DND-41 (cell line): ENCODE measurements around the gene CLIC5.

Source experiments
- ATAC-seq: fragments of 200-7000 bp; cut with Tn5 transposase; 3 replicates; pipeline ENCODE4 v1.9.1; 2021; ENCODE audit warnings: low read depth; ENCODE audit not compliant: insufficient read depth
- DNase-seq: peaks from one replicate; pipeline ENCODE4 v3.0.0-alpha.2; 2020
- H2AFZ ChIP-seq: 2 replicates; pipeline ENCODE4 v1.6.0; 2012; ENCODE audit warnings: low read depth, low read length
- H3K27ac ChIP-seq: 2 replicates; pipeline ENCODE4 v1.5.1; 2012; ENCODE audit warnings: low read length, inconsistent platforms
- H3K27me3 ChIP-seq: fragments of 200-600 bp; sonication (generic); 2 replicates; pipeline ENCODE4 v1.6.0; 2012; ENCODE audit warnings: low read length, mild to moderate bottlenecking, inconsistent platforms; ENCODE audit not compliant: insufficient read depth, poor library complexity
- H3K36me3 ChIP-seq: 2 replicates; pipeline ENCODE4 v1.5.1; 2012; ENCODE audit warnings: low read length, inconsistent platforms; ENCODE audit not compliant: insufficient read depth
- H3K4me1 ChIP-seq: 2 replicates; pipeline ENCODE4 v1.5.1; 2012; ENCODE audit warnings: mild to moderate bottlenecking, low read length; ENCODE audit not compliant: insufficient read depth
- H3K4me2 ChIP-seq: 2 replicates; pipeline ENCODE4 v1.6.0; 2012; ENCODE audit warnings: mild to moderate bottlenecking, moderate library complexity, low read length, inconsistent platforms; ENCODE audit not compliant: insufficient read depth
- H3K4me3 ChIP-seq, 2 experiments: fragments of 200-600 bp in 1 of 2; shearing (Covaris generic) in 1 of 2; 2 replicates each; pipeline ENCODE4 v1.5.1; 2012 to 2016; ENCODE audit warnings: inconsistent platforms in 2 of 2, low read length in 2 of 2, mild to moderate bottlenecking in 2 of 2, low read depth in 1 of 2, moderate library complexity in 1 of 2
- H3K79me2 ChIP-seq: 2 replicates; pipeline ENCODE4 v1.6.0; 2012; ENCODE audit warnings: low read length, inconsistent platforms; ENCODE audit not compliant: insufficient read depth
- H3K9ac ChIP-seq: 2 replicates; pipeline ENCODE4 v1.6.0; 2012; ENCODE audit warnings: low read depth, mild to moderate bottlenecking, inconsistent platforms, low read length, moderate library complexity
- H3K9me3 ChIP-seq: 2 replicates; pipeline ENCODE4 v1.5.1; 2012; ENCODE audit warnings: low read length, moderate library complexity, mild to moderate bottlenecking, inconsistent platforms; ENCODE audit not compliant: insufficient read depth, severe bottlenecking
- H4K20me1 ChIP-seq: 2 replicates; pipeline ENCODE4 v1.6.0; 2012; ENCODE audit warnings: low read length; ENCODE audit not compliant: insufficient read depth
- EZH2 ChIP-seq: IDR thresholded peaks from 3 replicates; pipeline ENCODE4 v1.6.1; 2012; ENCODE audit warnings: borderline replicate concordance, low read depth, mild to moderate bottlenecking, moderate library complexity, low read length, inconsistent platforms; ENCODE audit not compliant: severe bottlenecking
- TF ChIP-seq, protein P1 (sequence below): IDR thresholded peaks from 2 replicates; pipeline ENCODE4 v1.5.1; 2012; ENCODE audit warnings: borderline replicate concordance, low read length, moderate library complexity, mild to moderate bottlenecking; ENCODE audit not compliant: poor library complexity, severe bottlenecking; ENCODE audit errors: extremely low read depth

CLIC5 gene

GRCh38 chr6:45898941-45899682 lies 116.5 kb downstream of the CLIC5 start:
- Histone ChIP-seq H3K9ac (no peak overlapping the region), H3K4me3 (no peak overlapping the region), H3K4me1 (no peaks in the 10 kb centered on the region), H2AFZ (no peak overlapping the region), H4K20me1 (no peaks in the 10 kb centered on the region), H3K27ac (no peak overlapping the region), H3K79me2 (no peaks in the 10 kb centered on the region), H3K9me3 (no peaks in the 10 kb centered on the region), H3K36me3 (no peaks in the 10 kb centered on the region), H3K4me2 (no peak overlapping the region), H3K27me3 (no peaks in the 10 kb centered on the region)
- ATAC-seq (no peak), DNase-seq (no peak)
- TF ChIP-seq, protein P1, sequence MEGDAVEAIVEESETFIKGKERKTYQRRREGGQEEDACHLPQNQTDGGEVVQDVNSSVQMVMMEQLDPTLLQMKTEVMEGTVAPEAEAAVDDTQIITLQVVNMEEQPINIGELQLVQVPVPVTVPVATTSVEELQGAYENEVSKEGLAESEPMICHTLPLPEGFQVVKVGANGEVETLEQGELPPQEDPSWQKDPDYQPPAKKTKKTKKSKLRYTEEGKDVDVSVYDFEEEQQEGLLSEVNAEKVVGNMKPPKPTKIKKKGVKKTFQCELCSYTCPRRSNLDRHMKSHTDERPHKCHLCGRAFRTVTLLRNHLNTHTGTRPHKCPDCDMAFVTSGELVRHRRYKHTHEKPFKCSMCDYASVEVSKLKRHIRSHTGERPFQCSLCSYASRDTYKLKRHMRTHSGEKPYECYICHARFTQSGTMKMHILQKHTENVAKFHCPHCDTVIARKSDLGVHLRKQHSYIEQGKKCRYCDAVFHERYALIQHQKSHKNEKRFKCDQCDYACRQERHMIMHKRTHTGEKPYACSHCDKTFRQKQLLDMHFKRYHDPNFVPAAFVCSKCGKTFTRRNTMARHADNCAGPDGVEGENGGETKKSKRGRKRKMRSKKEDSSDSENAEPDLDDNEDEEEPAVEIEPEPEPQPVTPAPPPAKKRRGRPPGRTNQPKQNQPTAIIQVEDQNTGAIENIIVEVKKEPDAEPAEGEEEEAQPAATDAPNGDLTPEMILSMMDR = no peak
- TF ChIP-seq EZH2 = no peak

DNA sequence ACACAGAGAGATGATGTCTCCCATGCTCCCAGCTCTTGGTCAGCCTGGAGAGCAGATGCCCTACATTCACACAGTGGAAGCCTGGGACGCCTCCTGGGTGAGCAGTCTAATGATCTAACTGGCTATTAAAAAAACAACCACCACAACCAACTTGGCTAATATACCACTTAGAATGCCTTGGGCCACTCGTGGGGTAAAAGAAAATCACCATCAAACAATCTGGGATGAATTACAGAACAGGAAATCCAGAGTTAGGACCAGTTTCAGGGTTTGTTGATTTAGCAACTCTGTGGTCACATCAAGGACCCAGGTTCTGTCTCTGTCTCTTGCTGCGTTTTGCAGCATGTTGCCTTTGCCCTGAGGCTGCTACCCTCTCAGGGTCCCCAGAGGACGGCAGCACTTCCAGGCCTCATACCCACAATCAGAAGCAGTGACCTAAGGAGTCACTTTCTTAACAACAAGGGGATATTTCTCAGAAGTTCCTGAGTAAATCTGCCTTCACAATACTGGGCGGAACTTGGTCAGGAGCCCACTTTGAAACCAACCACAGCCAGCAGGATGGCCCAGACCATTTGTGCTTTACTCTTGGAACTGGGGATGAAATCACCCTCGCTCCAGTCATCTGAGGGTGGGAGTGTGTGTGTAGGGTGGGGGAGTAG lies 118.7 kb downstream of the CLIC5 start:
- no peaks in the 10 kb centered on the region for H3K36me3 ChIP-seq
- TF ChIP-seq, protein P1 = no peak
- no peak for TF ChIP-seq EZH2
- no peak overlapping the region for H3K27ac ChIP-seq
- H3K4me3 ChIP-seq = no peak overlapping the region
- DNase-seq (no peak), ATAC-seq (no peak)
- no peak overlapping the region for H3K9ac ChIP-seq
- no peak overlapping the region for H2AFZ ChIP-seq
- no peaks in the 10 kb centered on the region for H3K79me2 ChIP-seq
- no peak overlapping the region for H3K4me2 ChIP-seq
- H3K27me3 ChIP-seq = no peaks in the 10 kb centered on the region
- H3K4me1 ChIP-seq = no peaks in the 10 kb centered on the region
- H4K20me1 ChIP-seq = no peaks in the 10 kb centered on the region
- H3K9me3 ChIP-seq = no peaks in the 10 kb centered on the region

DNA sequence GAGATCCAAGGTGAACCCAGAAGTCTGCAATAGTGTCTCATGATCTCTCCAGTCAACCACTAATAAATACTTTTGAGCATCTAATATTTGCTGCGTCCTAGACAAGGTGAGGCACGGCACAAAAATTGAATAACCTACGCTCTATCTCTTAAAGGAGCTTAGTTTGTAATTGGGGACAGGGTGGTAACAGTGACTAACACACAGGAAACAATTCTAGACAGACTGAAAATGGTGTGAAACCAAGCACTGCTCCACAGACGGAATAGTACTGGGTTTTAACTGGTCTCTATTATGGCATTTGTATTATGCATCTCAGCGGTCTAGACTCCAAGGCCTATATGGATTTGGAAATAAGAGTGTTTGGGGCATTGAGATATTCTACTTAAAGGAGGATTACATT lies 120.1 kb downstream of the CLIC5 start:
- no peak overlapping the region for H3K4me2 ChIP-seq
- no peaks in the 10 kb centered on the region for H3K36me3 ChIP-seq
- no peaks in the 10 kb centered on the region for H3K4me1 ChIP-seq
- H3K9ac ChIP-seq = no peak overlapping the region
- H3K27ac ChIP-seq = no peak overlapping the region
- no peak overlapping the region for H3K4me3 ChIP-seq
- no peaks in the 10 kb centered on the region for H3K79me2 ChIP-seq
- H3K27me3 ChIP-seq = no peaks in the 10 kb centered on the region
- H2AFZ ChIP-seq = no peak overlapping the region
- H4K20me1 ChIP-seq = no peaks in the 10 kb centered on the region
- ATAC-seq = no peak
- no peaks in the 10 kb centered on the region for H3K9me3 ChIP-seq
- no peak for DNase-seq
- no peak for TF ChIP-seq EZH2
- TF ChIP-seq, protein P1 = no peak
